ENCODE results near the gene CENPM. TPM values are rescaled to one million over a fixed set of nuclear protein-coding genes. Genes with fewer than 3 reads are reported as not detected.

Gene CENPM
- total RNA-seq, 2 experiments from 2014 or later: 189 to 354 TPM

GRCh38 chr22:41898645-41899044 lies 48.3 kb downstream of the CENPM start:
- BruUV-seq (replicated peaks): no TSS peak
- Histone ChIP-seq H3K9me2 (ENCODE audit: insufficient read depth, low read length) (no peaks in the 10 kb centered on the region), H3K36me3 (ENCODE audit: insufficient read depth, low read length) (peaks cover 98% of the 10 kb centered on the region), H3K4me2 (ENCODE audit: low read length) (no peak overlapping the region), H2AFZ (ENCODE audit: low read length) (no peak overlapping the region), H3K9me3 (ENCODE audit: low read length) (no peaks in the 10 kb centered on the region), H4K20me1 (ENCODE audit: insufficient read depth, low read length) (no peaks in the 10 kb centered on the region), H3K27ac (ENCODE audit: low read depth, low read length, poor library complexity, severe bottlenecking) (no peak overlapping the region), H3K79me2 (ENCODE audit: insufficient read depth, low read depth, low read length) (no peaks in the 10 kb centered on the region), H3K4me3 (ENCODE audit: low read depth, low read length, poor library complexity, severe bottlenecking) (no peak overlapping the region), H3K4me1 (ENCODE audit: insufficient read depth, low read length, poor library complexity, severe bottlenecking) (no peaks in the 10 kb centered on the region)
- intact Hi-C loops (cut with micrococcal nuclease; ENCODE audit: unreplicated experiment): no loop called here
- CTCF ChIA-PET (ENCODE audit: unreplicated experiment): no interaction called here
- TF ChIP-seq CTCF (conservative IDR thresholded peaks at IDR 0.05; ENCODE audit: low read length) (no peak), EZH2phosphoT487 (IDR thresholded peaks at IDR 0.05; ENCODE audit: borderline replicate concordance, low read depth, low read length) (no peak)
- POLR2A ChIA-PET: no interaction called here
- no peak for DNase-seq (ENCODE audit: low spot score)

- H3K4me3 ChIP-seq (ENCODE audit: low read depth, low read length, poor library complexity, severe bottlenecking): no peak overlapping the region
- no peak overlapping the region for H3K4me2 ChIP-seq (ENCODE audit: low read length)
- H2AFZ ChIP-seq (ENCODE audit: low read length): no peak overlapping the region
- intact Hi-C loops (cut with micrococcal nuclease; ENCODE audit: unreplicated experiment): no loop called here
- DNase-seq (ENCODE audit: low spot score): no peak
- H4K20me1 ChIP-seq (ENCODE audit: insufficient read depth, low read length): no peaks in the 10 kb centered on the region
- CTCF ChIA-PET (ENCODE audit: unreplicated experiment): interaction anchor here (0.6 kb wide), 1 partner anchor 69 kb away, joined by 3 read pairs; no protein-coding TSS in a partner anchor
- H3K4me1 ChIP-seq (ENCODE audit: insufficient read depth, low read length, poor library complexity, severe bottlenecking): peaks cover 3% of the 10 kb centered on the region
- TF ChIP-seq EZH2phosphoT487 (IDR thresholded peaks at IDR 0.05; ENCODE audit: borderline replicate concordance, low read depth, low read length) (no peak), CTCF (conservative IDR thresholded peaks at IDR 0.05; ENCODE audit: low read length) (no peak)
- no peaks in the 10 kb centered on the region; the same call in 1 of the 2 replicates for H3K79me2 ChIP-seq (ENCODE audit: insufficient read depth, low read depth, low read length)
- no peaks in the 10 kb centered on the region for H3K9me2 ChIP-seq (ENCODE audit: insufficient read depth, low read length)
- H3K27ac ChIP-seq (ENCODE audit: low read depth, low read length, poor library complexity, severe bottlenecking): no peak overlapping the region
- POLR2A ChIA-PET: no interaction called here
- H3K9me3 ChIP-seq (ENCODE audit: low read length): no peaks in the 10 kb centered on the region
- no TSS peak for BruUV-seq (replicated peaks)
- peaks cover 97% of the 10 kb centered on the region for H3K36me3 ChIP-seq (ENCODE audit: insufficient read depth, low read length)
Observed at GRCh38 chr22:41893591-41894375, 53.2 kb downstream of the CENPM start.

DNA sequence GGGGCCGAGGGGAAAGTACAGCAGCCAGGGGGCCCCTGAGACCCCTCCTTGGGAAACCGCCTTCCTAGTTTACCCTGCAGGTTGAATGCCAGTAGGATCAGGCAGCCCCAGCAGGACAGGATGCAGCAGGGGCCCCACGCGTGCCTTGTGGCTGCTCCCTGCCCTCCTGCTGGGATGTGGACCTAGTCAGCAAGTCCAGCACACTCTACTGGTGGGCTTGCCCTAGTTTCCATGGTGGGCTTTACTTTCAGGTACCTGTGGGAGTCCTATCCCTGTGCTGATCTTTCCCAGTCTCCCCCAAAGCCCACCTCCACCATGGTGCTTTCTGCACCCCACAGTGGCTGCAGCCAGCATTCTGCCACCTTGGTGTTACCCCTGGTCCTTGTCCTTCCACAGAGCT lies 54.2 kb downstream of the CENPM start:
- no peak overlapping the region for H3K4me3 ChIP-seq (ENCODE audit: low read depth, low read length, poor library complexity, severe bottlenecking)
- no peak for TF ChIP-seq CTCF (conservative IDR thresholded peaks at IDR 0.05; ENCODE audit: low read length)
- no peak for TF ChIP-seq EZH2phosphoT487 (IDR thresholded peaks at IDR 0.05; ENCODE audit: borderline replicate concordance, low read depth, low read length)
- DNase-seq (ENCODE audit: low spot score): no peak
- H3K4me1 ChIP-seq (ENCODE audit: insufficient read depth, low read length, poor library complexity, severe bottlenecking): peaks cover 13% of the 10 kb centered on the region
- CTCF ChIA-PET (ENCODE audit: unreplicated experiment): no interaction called here
- H3K9me2 ChIP-seq (ENCODE audit: insufficient read depth, low read length): no peaks in the 10 kb centered on the region
- BruUV-seq (replicated peaks): no TSS peak
- no peak overlapping the region for H2AFZ ChIP-seq (ENCODE audit: low read length)
- H3K36me3 ChIP-seq (ENCODE audit: insufficient read depth, low read length): peaks cover 97% of the 10 kb centered on the region
- H3K9me3 ChIP-seq (ENCODE audit: low read length): no peaks in the 10 kb centered on the region
- H3K27ac ChIP-seq (ENCODE audit: low read depth, low read length, poor library complexity, severe bottlenecking): no peak overlapping the region
- no peaks in the 10 kb centered on the region; the same call in 1 of the 2 replicates for H3K79me2 ChIP-seq (ENCODE audit: insufficient read depth, low read depth, low read length)
- H3K4me2 ChIP-seq (ENCODE audit: low read length): no peak overlapping the region
- no peaks in the 10 kb centered on the region for H4K20me1 ChIP-seq (ENCODE audit: insufficient read depth, low read length)
- POLR2A ChIA-PET: no interaction called here
- intact Hi-C loops (cut with micrococcal nuclease; ENCODE audit: unreplicated experiment): no loop called here
